NCI-H1930 (cell line): Measurements from ENCODE around the gene CALN1.
"Not testable (repeated sequence)": the region's sequence is repeated elsewhere in the genome, so short reads cannot be mapped to it uniquely, and the experiment has no call there.

Source experiments
- DNase-seq, 2 experiments: peaks; one replicate each; lab custom pipeline; 2025; lab: John Stamatoyannopoulos, UW

The CALN1 gene

DNA sequence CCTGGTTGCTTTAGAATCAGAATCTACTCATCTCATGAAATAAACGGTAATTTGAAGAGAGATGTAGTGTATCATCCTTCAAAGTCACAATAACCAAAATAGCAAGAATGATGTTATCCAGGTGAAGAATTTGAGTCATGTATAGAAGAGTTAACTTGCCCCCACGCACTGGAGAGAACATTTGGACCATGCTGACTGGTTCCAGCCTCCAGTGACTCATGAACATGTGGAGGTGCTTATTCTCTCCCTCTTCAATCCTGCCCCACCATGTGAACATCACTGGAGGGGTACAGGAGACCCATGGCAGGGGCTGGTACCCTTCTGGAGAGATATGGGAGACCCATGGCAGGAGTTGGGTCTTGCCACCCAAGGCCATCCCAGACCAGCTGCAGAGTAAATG, 427.8 kb downstream of the CALN1 start:
- no peak for DNase-seq

DNA sequence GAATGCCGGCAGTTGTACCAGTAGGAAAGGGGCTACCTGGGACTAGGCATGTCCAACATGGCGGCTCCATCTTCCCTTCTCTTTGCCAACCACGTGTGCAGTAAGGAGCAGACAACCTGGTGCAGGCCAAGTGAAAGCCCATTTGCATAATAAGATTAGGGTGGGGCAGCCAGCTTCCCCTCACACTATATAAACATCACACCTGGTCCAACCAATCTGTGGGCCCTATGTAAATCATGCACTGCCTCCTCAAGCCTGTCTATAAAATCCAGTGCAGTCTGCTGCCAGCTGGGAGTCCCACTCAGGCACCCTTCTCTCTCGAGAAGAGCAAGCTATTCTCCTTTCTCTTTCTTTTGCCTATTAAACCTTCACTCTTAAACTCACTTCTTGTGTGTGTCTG, 429.3 kb downstream of the CALN1 start:
- no peak for DNase-seq

DNA sequence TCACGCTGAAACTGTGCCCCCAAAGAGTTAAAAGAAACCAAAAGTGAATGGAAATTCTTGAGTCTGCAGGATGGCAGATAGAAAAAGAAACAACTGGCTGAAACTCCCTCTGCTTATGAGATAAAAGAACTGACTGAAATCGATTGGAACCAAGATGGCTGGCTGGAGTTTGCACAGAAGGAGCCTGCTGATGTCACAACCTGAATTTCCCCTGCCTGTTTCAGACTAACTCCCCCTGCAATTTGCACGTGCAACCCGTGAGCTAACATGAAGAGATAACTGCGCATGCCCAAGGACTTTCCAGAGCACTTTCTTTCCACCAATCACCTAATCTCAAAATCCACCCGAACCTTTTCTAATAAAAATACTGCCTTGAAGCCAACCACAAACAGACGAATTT, 435.5 kb downstream of the CALN1 start:
- DNase-seq, result no peak

DNA sequence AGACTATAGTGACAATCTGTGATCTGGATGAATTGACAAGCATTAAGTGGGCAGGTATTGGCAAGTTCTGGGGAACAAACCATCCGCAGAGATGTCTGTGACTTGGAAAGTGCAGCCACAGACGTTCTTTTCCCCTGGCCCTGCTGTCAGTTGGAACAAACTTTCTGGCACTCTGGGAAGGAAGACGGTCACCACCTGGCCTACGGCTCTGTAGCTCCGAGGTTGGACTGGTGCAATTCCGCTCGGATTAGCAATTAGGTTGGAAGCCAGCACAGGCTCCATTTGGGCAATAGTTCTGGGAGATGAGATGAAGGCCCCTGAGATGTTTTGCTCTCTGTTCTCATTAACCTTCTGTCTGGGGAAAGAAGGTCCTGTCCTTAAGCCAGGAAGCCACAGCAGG, 437.5 kb downstream of the CALN1 start:
- no peak for DNase-seq

DNA sequence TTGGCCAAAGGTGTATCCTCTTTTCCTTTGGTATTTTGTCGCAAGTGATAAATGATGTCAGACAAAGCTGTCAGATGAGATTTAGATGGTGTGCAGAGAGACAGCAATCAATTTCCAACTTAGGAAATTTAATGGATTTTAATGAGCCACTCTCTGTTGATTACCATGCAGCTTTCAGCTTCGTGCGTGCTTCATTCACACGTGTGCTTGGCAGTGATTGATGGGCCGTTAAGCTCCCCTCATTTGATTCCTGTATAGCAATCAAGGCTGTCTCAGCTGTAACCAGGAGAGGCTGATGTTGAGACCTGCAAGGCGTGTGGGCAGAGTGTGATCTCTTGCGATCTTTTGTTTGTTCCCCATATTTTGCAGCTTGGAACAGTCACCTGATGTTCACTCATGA, 439.6 kb downstream of the CALN1 start:
- DNase-seq, result no peak

DNA sequence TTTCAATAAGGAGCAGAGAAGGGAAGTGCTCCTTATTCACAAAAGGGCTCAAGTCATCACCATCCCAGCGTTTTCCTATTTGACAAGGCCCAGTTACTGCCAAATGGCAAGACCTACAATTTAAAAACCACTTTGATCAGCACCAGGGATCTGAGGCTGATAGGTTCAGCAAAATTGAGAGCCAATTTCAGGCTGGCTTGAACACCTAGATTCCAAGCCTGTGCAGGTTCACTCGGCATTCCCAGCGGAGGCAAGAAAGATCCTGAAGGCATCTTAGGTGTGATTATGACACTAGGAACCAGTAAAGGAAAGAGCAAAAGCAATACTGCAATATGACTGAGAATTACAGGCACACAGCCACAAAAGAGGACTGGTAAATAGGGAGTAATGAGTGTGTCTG, 441.4 kb downstream of the CALN1 start:
- no peak for DNase-seq

DNA sequence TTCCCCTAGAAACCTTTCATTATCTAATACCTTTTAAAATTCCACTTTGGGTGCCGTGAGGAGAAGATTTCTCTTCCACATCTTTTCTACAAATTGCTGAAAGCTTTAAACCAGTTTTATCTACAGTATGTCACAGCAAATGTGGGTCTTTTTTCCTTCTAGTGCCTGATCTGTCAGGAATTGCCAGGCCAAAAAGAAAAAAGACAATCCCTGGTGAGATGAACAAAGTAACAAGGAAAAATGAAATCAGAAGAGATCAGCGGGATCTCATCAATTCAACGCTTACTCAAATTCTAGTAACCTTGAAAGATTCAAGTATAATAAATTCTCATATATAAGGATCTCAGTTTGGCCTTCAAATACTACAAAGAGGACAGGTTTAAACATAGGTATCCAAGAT, 449.5 kb downstream of the CALN1 start:
- DNase-seq, result no peak

DNA sequence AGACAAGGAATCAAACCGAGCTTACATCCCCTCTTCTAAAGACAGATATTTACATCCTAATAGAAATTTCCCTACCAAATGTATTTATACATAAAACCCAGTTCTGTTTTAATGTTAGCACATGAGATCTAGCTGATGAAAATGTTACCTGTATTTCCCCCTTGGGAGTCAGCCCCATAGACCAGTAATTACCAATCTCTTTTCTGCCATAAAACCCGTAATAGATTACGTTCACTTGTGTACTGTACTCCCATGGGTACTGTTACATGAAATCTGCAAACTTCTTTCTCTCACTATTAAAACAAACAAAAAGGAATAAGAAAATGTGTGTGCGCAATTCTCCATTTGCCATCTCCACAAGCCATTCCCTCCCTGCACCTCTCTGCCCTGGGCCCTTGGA, 450.9 kb downstream of the CALN1 start:
- no peak for DNase-seq

DNA sequence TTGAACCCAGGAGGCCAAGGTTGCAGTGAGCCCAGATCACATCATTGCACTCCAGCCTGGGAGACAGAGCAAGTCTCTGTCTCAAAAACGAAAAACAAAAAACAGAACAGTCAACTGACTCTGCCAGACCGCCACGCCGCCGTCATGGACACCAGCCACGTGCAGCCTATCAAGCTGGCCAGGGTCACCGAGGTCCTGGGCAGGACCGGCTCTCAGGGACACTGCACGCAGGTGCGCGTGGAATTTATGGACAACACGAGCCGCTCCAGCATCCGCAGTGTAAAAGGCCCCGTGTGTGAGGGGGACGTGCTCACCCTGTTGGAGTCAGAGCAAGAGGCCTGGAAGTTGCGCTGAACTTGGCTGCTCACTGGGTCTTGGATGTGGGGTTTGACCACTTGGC, 470.0 kb downstream of the CALN1 start:
- no peak for DNase-seq

DNA sequence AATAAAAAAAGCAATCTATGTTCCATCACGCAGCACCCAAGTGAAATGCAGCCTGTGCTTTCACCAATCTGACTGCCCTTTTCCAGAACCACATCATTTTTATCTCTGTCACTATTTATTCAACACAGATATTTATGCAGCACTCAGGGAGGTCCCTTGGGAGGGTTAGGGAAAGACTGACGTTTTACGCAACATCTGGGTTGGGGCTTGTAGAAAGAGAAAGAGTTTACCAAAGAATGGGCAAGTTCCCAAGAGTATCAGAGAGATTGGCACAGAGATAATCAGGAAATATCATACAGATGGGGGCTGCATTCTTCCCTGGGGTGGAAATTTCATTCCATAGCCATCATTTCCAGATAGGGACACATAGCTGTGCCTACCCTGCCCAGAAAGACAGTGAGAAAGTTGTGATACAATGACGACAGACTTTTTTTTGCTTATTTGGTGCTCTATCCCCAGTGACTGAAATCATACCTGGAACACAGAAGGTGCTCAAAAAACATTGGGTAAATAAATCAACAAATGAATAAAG, 474.2 kb downstream of the CALN1 start:
- DNase-seq, result no peak

DNA sequence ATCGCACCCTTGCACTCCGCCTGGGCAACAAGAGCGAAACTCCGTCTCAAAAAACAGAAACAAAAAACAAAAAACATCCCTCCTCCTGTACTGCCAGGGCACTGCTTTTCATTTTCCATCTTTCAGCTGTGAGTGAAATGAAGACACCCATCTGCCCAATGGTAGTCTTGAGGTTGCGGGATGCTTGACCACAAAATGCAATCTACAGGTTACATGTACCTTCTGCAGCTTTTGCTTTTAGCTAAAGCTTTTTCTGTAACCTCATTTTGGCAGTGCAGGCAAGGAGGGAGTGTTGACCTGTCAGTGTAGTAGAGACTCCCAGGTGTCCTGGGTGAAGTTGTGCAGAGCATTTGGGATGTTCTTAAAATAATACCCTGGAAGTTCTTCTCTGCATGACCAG, 476.5 kb downstream of the CALN1 start:
- no peak for DNase-seq

DNA sequence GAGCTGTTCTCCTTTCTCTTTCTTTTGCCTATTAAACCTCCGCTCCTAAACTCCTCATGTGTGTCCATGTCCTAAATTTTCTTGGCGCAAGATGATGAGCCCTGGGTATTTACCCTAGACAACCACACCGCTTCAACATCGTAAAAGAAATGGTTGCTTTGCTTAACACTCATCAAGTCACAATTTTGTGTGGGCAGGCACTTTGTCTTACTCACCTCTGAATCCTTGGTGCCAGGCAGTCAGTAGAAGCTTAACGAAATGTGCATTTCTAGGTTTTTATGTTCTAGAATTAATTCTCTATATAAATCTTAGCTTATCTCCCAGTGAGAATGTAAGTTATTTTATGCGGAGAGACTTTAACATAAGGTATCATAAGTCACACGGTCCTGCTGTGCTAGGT, 478.7 kb downstream of the CALN1 start:
- DNase-seq, result no peak

DNA sequence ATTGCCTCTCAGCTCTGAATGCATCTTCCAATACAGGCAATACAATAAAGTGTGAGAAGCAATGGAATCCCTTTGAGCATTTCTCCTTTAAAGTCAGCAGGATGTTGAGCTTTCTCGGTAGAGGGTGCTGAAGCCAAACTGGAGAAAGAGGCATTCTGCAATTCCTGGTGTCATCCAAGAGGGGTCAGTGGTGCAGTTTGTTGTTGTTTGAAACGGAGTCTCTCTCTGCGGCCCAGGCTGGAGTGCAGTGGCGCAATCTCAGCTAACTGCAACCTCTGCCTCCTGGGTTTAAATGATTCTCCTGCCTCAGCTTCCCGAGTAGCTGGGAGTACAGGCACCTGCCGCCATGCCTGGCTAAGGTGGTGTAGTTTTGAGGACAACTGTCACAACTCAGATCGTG, 486.5 kb downstream of the CALN1 start:
- no peak for DNase-seq

DNA sequence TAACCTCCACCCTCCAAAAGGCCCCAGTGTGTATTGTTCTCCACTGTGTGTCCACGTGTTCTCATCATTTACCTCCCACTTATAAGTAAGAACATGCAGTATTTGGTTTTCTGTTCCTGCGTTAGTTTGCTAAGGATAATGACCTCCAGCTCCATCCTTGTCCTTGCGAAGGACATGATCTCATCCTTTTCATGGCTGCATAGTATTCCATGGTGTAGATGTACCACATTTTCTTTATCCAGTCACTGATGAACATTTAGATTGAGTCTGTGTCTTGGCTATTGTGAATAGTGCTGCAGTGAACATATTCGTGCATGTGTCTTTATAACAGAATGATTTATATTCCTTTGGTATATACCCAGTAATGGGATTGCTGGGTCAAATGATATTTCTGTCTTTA, 497.9 kb downstream of the CALN1 start:
- not testable (repeated sequence) for DNase-seq

DNA sequence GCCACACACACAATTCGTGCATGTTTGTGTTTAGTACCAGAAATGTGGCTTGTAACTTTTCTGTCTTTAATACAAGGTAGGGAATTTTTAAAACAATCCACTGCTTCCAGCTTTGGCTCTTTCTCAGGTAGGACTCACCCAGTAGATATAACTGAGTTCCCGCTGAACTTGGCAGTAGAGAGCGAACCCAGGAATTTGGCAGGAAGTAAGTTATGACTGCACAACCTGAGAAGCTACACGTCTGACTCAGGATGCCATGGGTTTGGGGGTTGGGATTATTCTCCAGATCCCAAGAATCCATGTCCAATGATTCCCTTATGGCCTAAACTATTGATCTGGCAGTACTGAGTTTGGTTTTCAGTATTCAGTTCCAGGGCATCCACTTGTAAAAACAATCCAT, 499.7 kb downstream of the CALN1 start:
- no peak for DNase-seq

DNA sequence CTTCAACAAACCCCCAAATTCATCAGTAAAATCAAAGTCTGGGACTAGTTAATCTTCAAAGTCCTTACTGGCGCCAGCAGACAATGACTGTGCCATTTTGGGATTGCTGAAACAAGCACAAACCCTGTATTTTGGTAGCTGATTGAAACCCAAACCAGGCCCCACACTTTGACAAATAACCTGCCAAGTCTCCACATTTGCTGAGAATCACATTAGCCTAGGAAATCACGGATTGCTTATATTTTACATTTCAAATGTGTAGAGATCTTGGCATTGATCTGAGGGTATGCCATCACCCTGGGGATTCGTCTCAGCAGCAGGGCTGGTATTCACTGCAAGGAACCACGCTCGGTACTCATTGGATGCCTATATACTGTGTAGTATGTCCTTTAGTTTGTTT, 501.1 kb downstream of the CALN1 start:
- no peak for DNase-seq

DNA sequence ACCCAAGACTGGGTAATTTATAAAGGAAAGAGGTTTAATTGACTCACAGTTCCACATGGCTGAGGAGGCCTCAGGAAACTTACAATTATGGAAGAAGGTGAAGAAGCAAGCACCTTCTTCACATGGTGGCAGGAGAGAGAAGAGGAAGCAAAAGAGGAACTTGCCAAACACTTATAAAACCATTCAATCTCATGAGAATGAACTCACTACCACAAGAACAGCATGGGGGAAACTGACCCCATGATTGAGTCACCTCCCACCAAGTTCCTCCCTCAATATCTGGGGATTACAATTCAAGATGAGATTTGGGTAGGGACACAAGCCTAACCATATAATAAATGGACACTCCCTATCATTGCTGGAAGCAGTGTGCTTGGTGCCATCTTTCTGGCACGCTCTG, 506.3 kb downstream of the CALN1 start:
- DNase-seq, result no peak

DNA sequence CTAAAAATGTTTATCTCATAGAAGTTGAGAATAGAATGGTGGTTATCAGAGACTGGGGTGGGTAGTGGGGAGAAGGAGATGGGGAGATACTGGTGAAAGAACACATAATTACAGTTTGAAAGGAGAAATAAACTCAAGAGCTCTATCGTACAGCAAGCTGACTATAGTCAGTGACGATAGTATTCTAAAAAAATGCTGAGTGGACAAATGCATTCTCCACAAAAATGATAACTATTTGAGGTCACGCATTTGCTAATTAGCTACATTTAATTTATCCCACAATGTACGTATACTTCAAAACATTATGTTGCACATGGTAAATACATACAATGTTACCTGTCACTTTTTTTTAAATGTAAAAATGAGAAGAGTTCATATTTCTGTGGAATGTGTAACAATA, 507.7 kb downstream of the CALN1 start:
- DNase-seq, result no peak

DNA sequence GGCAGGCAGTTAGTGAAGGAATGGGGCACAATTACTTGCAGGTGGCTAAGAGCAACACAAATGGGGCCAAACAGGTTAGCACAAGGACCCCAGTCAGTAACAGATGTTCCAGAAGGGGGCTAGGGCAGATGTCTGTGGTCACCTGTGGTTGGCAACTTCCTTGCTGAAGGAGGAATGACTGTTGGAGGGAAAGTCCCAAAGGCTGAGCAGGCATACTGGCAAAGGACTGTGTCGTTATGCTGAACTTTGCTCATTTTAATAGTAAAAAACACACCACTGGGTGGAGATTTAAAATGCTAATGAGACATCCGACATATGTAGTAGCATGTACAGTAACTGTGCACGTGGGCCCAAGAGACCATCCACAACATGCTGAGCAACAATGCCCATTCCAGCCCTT, 511.6 kb downstream of the CALN1 start:
- no peak for DNase-seq

DNA sequence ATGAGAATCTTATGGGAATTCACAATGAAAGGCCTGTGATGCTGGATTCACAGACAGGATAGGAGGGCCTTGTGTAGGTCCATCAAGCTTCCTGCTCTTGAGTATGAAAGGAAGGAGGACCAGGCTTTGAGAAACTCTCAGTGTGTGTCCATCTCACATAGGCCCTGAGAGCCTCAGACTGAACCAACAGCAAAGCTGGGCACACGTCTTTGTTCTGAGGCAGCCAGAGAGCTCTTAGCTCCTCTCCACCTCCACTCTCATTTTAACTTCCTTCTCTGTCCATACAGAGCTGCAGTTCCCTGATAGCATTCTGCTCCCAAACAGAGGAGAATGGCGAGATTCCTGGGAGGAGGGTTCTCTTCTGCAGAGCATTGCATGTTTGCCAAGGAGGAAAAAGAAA, 515.6 kb downstream of the CALN1 start:
- no peak for DNase-seq

DNA sequence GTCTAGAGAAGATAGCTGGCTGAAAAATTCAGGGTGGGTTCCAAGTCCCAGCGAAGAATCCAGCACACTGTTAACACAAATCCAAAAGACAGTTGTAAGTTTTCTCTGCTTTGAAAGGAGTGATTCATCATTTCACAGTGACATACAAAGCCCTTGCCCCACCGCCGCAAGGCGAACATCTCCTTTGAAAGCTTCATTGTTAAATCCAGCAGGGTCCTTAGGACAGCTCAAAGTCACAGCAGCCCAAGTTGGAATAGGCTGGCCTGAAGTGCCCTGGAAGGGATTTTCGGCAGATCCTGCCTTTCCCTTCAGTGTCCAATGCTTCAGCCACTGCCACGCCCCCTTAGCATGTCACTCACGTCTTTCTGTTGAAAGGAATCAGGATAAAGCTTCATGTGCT, 526.1 kb downstream of the CALN1 start:
- no peak for DNase-seq

DNA sequence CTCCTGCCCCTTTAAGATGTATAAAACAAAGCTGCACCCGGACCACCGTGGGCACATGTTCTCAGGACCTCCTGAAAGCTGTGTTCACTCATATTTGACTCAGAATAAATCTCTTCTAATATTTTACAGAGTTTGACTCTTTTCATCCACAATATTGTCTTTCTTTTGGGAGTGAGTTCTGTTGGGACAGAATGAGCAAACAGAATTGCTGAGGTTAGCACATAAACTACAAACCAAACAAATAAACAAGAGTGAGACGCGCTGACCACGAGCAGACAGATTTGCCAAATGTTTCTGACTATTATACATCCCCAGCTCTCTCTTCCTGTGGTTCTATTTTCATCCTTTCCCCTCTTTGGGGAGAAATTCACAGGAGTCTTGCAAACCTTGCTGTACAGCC, 526.7 kb downstream of the CALN1 start:
- no peak for DNase-seq

DNA sequence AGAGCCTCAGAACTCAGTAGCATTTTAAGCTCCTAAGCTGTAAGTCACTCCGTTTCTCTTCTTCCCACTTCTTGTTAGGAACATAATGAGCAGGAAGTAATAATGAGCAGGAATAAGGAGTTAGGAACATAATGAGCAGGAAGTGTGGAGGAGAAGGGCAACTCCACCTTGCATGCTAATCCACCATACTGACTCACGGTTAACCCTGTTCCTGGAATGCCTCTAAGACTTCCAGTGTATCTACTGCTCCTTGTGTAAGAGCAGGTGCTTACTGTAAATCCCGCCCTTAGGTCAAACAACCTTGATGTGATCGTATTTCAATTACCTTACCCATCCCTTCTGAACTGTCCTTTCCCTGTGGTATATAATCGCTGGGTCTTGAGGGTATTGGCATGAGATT, 528.7 kb downstream of the CALN1 start:
- DNase-seq, result no peak

DNA sequence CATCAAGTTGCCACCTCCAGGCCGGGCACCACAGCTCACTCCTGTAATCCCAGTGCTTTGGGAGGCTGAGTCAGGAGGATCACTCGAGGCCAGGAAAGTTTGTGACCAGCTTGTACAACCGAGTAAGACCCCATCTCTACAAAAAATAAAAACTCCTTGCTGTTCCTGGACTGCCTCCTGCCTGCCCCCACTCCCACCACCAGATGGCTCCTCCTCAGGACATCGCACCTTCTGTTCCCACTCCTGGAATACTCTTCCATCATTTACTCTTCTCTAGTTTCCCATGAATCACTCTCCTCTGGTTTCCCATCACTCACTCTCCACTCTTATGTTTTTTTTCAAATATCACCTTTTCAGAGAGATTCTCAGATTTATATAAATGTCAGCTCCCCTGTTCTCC, 540.7 kb downstream of the CALN1 start:
- no peak for DNase-seq

DNA sequence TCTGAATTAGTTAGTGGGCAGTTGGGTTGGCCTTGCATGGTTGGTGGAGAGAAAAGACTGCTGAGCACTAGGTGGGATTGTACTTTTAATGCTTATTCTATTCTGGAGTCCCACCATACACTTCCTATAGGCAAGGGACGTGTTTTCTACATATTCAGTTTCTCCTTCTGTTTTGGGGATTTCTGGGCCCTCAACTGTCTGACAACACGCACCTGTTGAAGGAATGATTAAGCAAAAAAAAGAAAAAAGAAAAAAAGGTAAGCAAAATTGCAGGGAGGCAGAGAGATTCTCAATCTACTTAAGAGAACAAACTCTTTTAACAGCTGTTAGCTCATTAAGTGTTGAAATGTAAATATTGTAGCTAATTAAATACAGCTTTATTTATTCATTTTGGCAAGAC, 541.3 kb downstream of the CALN1 start:
- DNase-seq, result no peak
